Activated CD8-positive, alpha-beta memory T cell treated with anti-CD3 and anti-CD28 coated beads for 48 hours (primary cell): ENCODE measurements around the gene IL6.

Source experiments
- DNase-seq, 3 experiments: peaks; one replicate each; pipeline ENCODE4 v3.0.0-alpha.2; 2020; ENCODE audit warnings: low read depth in 2 of 3, low spot score in 2 of 3

Gene IL6

GRCh38 chr7:22726345-22726906 is 574 bp upstream of the IL6 start:
- DNase-seq, result peak in 1 of 3 experiments; percentile 29

- DNase-seq, result no peak
These were observed 675 bp downstream of the IL6 start for GRCh38 chr7:22727714-22728035.

- no peak for DNase-seq
These were observed 1.5 kb downstream of the IL6 start for GRCh38 chr7:22728401-22729029.

GRCh38 chr7:22729180-22729825 is 2.3 kb downstream of the IL6 start:
- DNase-seq, result no peak

- no peak for DNase-seq
These were observed 3.2 kb downstream of the IL6 start for GRCh38 chr7:22730066-22730710.

- no peak for DNase-seq
These were observed 4.1 kb downstream of the IL6 start for GRCh38 chr7:22730921-22731654.

- no peak for DNase-seq
These were observed 4.8 kb downstream of the IL6 start for GRCh38 chr7:22731766-22732165.

- no peak for DNase-seq
These were observed 5.6 kb downstream of the IL6 start for GRCh38 chr7:22732556-22733126.

- no peak for DNase-seq
These were observed 6.8 kb downstream of the IL6 start for GRCh38 chr7:22733761-22734160.

DNA sequence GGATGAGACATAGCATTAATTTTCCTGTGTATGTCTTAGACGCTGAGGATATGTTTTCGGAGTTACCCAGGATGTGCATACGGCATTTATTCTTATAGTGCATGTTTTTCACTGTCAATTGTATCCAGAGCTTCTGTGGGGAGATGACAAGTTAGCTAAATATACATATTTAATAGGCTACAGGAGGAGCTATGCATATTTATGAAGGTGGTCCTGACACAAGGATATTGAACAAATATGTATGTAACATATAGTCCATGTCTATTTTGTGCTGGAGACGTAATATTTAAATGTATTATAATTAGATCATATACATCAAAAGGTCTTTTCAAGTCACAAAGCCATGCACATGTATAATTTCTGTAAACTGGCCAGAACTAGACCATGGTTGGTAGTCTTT is 16.0 kb downstream of the IL6 start:
- DNase-seq, result no peak

- no peak for DNase-seq
These were observed 24.3 kb downstream of the IL6 start for GRCh38 chr7:22751341-22751740.

GRCh38 chr7:22757338-22757994 is 30.5 kb downstream of the IL6 start:
- no peak for DNase-seq

DNA sequence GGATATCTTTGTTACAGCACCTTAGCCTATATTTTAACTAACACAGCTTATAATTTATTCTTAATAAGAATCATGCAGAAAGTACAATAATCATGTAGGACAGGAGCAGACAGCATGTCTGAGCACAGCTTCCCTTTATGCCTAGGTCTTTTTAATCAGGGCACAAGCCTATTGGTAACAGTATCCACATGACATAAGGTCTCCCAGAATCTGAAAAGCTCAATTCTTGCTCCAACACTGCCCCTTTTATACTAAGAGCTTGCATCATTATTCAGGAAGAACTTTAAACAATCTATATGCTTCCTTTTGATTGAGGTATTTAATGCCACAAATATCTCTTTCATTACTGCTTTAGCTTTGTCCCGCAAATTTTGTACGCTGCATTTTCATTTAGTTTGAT is 31.6 kb downstream of the IL6 start:
- no peak for DNase-seq

GRCh38 chr7:22759721-22760120 is 32.7 kb downstream of the IL6 start:
- no peak for DNase-seq

- DNase-seq, result no peak
These were observed 35.9 kb downstream of the IL6 start for GRCh38 chr7:22762866-22763265.

GRCh38 chr7:22765609-22766008 is 38.6 kb downstream of the IL6 start:
- DNase-seq, result no peak

DNA sequence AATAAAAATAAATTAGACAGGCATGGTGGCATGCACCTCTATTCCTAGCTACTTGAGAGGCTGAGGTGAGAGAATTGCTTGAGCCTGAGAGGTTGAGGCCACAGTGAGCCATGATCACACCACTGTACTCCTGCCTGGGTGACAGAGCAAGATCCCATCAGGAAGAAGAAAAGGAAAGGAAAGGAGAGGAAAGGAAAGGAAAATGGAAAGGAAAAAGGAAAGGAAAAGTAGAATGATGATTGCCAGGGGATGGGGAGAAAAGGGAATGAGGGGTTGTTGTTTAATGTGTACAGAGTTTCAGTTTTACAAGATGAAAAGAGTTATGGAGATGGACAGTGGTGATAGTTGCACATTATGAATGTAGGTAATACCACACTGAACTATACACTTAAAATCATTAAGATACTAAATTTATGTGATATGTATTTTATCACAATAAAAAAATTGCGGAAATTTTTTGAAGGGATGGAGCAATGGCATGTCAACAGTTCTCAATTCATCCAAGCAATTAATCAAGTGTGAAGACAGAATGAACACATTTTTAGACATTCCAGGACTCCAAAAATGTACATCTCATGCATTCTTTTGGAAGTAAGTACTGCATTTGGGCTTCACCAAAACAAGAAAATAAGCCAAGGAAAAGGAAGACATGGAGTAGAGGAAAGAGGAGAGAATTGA is 44.3 kb downstream of the IL6 start:
- DNase-seq, result no peak

DNA sequence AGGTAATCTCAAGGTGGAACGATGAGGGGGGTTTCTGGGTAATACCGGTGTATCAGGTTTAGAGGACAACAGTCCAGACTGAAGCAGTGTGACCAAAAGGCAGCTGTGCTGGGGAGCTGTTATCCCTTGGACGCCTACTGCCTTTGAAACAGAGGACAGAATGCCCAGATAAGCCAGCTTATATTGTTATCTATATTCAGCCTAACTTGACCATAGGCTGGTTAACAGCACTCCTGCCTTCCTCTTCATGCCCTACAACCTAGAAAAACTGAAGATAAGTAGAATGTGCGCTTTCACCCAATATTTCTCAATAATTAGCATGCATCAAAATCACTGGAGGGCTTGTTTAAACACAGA is 44.9 kb downstream of the IL6 start:
- DNase-seq, result no peak

DNA sequence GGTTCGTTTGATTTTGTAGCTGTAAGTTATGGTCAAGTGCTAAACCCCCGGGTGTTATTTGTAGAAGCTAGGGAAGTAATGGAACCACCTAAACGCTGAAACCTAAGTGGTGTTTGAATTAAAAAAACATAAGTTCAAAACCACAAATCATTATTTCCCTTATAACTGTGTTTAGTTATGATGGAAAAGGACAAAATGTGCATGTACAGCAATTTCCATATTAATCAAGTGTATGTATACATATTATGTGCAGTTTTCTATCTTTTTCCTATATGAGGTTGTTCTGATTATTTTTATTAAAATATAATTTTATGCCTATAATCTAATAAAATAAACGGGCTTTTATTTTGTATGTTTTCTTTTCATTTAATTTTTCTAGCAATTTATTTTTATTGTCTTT is 45.9 kb downstream of the IL6 start:
- no peak for DNase-seq

- DNase-seq, result no peak
These were observed 50.0 kb downstream of the IL6 start for GRCh38 chr7:22776964-22777363.
